ENCODE data around the gene FOXB2.
"Not testable (repeated sequence)": the region's sequence is repeated elsewhere in the genome, so short reads cannot be mapped to it uniquely, and the experiment has no call there.

The FOXB2 gene

DNA sequence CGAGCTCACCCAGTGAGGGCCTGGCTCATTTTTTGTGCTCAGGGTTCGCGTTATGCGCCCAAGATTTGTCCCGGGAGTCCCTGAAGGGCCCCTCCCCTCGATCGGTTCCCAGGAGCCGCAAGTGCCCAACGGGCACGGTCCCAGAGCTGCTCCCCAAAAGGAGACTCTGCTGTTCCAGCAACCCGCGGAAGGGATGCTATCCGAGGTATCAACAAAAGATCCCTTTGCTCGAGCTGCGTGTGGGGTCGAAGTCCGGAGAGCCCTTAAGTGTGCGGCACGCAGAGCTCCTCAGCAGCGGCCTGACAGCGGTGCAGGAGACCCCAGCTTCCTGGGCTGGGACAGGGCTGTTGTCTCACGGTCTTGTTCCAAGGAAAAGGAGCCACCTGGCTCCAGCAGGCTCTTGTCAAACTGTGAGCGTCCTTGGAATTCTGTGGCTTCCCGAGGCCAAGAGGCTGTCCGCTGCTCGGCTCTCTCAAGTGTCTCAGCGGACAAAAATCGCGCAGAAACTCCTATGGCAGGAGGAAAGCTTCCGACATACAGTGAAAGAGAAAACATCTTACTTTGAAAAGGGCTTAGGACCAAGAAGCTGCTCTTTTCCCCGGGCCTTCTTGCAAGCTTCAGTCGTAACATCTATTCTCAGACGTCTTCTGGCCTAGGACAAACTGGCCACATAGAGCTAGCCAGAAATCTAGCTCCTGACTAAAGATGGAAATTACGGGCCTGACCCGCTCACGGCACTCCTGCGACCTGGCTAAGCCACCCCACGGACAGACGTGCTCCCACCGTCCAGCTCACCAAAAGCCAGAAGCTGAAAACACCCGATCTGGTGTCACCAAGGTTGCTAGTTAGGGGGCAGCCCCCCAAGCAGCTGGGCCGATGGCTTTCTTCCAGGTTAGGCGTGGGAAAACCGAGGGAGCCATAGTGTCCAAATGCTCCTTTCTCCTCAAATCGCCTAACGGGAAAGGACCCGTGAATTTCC, 2.6 kb upstream of the FOXB2 start:
- no peak for DNase-seq

DNA sequence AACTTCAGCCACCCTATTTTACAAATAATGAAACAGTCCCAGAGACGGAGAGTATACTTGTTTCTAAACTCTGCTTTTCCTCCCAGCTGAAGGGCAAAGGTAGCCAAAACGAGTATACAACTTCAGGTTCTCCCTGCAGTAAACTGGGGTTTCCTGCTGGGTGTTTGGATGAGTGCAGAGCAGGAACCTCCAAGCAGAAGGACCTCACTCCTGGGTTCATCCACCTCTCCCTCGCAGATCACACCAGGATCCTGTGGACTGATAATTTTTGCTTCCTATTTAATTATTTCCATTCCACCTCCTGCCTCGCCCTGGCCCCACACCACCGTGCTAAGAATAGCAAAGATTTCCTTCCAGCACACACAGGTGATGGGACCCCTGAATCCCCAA, 2.0 kb upstream of the FOXB2 start:
- no peak for DNase-seq

DNA sequence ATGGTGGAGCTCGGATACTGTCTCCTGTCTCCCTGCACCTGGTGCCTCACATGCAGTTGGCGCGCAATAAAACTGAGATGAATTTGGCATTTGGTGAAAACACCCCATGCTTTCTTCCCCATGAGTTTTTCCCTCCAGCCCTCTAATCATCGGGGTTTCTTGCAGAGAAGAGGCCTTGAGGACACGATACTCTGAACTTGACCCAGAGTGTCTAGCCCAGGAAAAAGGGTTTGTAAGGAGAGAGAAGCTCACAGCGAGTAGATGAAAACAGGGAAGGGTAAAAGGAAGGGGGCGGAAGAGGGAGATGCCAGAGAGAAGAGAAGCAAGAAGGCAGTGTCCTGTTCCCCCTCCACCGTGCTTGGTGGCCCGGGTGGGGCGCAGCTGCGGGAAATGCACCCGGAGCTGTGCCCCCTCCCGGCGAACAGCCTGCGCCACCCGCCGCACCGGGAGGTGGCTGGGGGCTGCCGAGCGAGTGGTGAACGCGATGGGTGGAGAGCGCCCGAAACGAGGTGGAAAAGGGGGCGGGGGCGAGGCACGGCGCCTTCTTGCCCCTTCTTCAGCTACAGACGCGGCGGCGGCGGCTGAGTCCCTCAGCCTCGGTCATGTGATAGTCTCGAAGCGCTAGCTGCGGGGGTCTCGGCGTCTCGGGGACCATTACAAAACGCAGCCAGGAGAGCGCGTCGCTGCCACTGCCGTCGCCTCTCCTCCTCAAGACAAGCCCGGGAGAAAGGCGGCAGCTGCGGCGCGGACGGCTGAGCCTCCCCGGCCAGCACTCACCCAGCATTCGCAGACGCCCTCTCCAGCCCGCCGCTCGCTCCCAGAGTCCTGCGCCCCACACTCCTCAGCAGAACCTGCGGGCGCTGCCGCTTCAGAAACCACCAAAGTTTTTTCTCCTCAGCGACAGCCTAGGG, 1.1 kb upstream of the FOXB2 start:
- DNase-seq = peak; percentile 72

DNA sequence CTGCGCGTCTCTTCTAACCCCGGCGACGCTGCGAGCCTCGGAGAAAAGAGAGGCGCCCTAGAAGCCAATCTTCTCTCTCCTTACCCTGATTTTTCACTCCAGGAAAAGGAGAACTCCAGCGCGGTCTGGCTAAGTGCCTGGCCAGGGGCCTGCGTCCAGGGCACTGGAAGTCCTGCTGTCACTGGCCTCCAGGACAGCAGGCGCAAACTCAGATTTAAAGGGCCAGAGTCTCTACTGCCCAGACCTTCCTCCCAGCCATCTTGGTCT, 553 bp upstream of the FOXB2 start:
- no peak for DNase-seq

DNA sequence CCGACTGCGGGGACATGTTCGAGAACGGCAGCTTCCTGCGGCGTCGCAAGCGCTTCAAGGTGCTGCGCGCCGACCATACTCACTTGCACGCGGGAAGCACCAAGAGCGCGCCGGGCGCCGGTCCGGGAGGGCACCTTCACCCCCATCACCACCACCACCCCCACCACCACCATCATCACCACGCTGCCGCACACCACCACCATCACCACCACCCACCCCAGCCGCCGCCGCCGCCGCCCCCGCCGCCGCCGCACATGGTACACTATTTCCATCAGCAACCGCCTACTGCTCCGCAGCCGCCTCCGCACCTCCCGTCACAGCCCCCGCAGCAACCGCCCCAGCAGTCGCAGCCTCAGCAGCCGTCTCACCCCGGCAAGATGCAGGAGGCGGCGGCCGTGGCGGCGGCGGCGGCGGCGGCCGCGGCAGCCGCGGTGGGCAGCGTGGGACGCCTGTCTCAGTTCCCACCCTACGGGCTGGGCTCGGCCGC, 514 bp downstream of the FOXB2 start:
- no peak for DNase-seq

DNA sequence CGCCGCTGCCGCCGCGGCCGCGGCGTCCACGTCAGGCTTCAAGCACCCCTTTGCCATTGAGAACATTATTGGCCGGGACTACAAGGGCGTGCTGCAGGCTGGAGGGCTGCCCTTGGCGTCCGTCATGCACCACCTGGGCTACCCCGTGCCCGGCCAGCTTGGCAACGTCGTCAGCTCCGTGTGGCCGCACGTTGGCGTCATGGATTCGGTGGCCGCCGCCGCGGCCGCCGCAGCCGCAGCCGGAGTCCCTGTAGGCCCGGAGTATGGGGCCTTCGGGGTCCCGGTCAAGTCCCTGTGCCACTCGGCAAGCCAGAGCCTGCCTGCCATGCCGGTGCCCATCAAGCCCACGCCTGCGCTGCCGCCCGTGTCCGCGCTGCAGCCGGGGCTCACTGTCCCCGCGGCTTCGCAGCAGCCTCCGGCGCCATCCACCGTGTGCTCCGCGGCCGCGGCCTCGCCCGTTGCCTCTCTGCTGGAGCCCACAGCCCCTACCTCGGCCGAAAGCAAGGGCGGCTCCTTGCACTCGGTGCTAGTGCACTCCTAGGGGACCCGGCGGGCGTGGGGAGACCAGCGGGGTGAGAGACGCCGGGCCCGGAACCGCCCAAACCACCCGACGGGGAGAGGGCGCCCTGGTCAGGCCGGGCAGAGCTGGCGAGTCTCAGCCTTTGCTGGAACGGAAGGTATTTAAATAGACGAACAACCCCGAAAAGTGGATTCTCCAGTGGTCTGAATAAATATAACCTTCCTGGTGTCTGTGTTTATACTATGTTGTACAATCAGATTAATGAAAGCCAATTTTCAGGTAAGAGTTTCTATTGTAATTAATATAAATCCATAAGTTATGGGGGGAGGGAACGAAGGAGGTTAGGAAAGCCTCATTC, 1.2 kb downstream of the FOXB2 start:
- DNase-seq = no peak

DNA sequence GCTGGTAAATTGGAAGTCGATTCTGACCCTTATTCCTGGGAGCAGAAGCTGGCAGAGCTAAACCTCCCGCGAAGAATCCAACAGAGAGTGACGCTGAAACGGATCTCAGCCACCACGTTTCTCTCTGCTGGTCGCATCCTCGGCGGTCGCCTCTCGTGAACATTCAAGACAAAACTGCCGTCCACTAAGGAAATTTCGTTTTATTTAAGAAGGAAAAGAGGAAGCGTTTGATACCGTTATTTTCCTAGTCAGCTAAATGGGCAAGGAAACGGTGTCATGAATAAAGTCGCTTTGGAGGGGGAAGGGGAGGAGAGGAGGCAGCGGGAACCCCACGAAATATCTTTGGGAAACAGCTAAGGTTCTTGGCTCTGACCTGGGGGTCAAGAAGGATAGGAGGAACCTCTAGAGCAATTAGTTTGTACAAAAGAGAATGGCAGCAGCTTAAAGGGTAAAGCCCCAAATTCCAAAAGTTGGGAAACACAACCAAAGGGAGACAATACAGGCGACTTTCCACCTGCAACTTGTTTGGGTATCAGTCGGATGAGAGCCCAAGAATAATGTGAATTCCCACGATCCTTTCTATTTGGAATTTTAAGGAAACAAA, 1.9 kb downstream of the FOXB2 start:
- DNase-seq = no peak

DNA sequence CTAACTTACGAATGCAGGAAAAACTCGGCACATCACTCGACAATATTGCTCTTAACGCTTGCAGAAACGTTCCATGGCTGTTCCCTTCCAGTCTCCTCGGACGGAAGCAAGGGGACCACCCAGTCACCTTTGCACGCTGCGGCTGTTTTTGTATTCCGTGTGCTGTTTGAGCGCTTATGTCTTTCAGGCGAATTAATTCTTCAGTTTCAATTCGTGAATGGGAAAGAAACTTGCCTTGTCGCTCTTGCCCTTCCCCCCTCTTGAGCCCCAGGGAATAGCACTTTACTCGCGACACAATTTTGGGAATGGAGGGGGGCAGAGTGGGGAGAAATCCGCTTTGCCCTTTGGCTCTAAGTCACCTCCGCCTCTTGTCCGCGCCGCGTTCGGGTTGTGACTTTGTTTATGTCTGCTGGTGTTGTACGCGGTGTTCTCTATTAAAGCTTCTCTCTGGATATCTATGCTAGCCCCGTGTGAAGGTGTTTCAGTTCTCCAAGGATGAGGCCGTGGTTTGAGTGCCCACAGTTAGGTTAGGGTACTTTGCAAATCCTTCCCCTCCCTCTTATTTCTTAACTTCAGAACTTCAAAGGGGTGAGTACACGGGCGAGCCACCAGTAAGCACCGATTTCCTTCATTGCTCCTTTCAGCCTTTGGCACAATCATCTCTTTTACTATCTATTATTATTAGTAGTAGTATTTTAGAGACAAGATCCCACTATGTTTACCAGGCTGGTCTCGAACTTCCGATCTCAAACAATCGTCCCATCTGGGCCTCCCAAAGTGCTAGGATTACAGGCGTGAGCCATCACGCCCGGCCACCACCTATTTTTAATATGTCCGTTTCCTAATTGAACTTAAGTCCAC, 2.7 kb downstream of the FOXB2 start:
- no peak for DNase-seq

DNA sequence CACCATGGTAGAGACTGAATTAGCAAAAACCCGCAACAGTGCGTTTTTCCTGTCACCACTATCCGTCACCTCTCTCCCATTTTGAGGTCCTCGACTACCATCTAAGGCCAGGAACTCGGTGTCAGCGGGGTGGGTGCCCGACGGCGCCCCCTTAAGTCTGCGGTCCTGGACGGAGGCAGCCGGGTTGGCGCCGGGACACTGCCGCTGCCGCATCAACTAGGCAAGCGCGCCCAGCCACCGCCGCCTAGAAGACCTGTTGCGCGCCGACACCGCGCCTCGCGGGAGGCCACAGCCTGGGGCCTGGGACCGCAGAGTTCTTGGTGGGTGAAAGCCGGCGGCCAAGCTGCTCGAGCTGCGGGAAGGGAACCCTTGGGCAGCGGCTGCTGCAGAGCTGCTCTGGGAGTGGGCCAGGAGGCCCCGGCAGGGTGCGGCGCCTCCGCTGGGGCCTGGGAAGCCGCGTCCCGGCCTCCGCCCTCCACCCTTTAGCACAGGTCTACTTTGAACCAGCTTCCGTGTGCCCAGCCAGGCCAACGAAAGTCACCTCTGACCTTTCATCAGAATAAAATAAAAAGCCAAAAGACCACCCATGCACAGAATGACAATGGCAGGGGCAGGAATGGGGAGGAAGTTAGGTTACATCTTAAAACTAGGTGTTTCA, 3.5 kb downstream of the FOXB2 start:
- no peak for DNase-seq

DNA sequence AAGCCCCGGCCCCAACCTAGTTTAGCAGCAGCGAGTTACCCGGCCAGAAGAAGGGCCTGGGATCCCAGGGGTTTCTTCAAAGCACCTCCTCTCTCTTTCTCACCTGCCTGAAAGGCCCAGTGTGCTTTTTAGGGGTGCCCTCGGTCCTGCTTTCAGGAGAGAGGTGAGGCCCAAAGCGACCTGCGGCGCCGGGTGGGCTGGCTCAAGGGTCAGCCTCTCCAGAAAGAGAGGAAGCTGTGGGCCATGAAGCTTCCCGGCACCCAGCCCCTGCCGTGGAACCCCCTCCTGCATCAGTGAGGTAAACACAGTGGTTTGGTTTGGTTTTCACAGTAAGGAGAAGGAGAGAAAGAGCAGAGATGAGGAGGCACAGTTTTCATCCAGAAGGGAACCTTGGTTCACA, 4.3 kb downstream of the FOXB2 start:
- DNase-seq = no peak

DNA sequence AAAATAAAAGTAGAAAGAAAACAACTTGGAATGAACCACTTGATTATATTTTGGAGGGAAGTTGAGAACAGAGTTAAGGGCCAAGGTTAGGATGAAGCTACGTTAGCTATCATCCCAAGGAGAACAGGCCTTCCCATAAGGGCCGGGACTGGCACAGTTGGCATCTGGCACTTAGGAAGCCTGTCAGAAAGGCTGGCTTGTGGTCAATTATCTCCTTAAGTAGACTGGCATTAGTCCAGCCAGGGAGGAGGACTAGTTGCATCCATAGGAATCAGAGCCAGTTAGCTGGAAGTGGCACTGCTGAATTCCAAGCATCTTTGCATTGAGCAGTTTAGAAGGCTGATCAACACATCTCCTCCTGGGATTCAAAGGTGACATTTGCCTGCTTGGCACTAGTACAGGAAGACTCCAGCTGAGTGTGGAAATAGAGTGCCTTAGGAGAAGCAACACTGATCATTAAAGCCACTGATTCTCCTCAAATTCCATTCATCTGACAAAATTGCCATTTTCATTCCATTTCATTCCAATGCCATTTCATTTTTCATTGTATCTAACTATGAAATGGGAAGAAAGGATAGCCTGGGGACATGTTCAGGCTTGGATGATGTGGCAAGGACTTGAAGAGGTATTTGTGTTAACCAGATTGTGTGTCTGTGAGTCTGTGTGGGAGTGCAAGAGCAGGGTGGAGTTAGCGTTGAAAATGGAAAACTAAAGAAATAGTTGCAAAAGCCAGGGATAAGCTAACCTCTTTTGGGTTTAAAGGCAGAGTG, 5.5 kb downstream of the FOXB2 start:
- peak; percentile 87 for DNase-seq

DNA sequence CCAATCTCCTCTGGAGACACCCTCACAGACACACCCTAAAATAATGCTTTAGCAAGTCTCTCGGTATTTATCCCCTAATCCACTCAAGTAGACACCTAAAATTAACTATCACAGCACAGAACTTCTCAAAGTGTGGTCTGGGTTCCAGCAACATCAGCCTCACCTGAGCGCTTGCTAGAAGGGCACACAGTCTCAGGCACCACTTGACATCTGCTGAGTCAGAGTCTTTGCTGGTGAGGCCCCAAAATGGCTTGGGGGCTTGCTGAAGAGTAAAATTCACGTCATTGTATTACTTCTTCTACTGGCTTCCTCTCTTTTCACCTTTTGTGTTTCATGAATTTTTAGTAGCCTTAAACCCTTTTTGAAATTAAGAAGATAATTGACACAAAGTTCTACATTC, 9.0 kb downstream of the FOXB2 start:
- DNase-seq = no peak

DNA sequence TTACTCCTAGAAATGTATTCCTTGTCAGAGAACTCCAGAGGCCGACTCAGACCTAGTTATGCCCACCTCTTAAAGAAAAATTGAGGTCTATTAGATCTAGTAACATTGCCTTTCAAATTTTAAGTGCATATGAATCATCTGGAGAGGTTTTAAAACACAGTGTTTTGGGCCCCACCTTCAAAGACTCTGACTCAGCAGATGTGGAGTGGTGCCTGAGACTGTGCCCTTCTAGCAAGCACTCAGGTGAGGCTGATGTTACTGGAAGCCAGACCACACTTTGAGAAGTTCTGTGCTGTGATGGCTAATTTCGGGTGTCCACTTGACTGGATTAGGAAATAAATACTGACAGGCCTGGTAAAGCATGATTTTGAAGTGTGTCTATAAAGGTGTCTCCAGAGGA, 10.6 kb downstream of the FOXB2 start:
- DNase-seq = no peak

DNA sequence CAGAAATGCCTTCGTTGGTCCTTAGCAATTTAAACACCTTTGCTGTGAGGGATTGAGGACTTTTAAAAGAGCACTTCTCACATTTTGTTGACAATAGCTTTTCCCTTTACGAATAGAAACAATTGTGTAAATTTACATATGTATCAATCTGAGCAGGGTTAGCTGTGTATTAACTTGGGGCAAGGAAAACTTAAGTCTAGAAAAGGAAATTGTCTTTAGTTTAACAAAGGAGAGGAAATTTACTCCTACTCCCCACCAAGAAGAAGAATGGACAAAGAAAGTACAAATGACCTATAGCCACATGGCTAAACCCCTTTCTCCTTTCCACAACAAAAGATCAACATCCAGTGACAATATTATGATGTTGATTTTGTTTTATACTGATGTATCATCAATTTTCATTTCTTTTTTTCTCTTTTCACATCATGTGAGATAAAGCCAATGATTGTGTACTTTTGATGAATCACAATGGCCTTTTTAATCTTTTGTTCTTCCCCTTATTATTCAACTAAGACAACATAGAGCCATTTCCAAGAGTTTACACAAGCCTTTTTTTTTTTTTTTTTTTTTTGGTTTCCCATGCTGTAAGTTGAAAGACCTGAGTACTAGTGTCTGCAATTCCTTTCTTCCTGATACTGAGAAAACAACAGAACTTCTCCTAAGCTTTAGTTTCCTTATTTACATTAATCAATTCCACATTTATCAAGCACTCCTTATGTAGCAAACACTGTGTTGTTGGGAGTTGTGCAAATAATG, 19.0 kb downstream of the FOXB2 start:
- DNase-seq = peak; percentile 68

DNA sequence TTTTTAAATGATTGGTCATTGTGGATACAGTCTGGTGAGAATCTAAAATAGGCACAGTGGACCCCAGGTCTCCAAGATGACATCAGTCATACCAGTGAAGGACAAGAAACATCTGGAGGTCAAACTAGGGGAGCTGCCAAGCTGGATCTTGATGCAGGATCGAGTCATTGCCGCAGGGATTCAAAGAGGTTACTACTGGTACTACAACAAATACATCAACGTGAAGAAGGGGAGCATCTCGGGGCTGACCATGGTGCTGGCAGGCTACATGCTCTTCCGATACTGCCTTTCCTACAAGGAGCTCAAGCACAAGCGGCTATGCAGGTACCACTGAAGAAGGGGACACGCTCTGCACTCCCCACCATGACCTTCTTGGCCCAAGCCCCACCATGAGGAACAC, 20.9 kb downstream of the FOXB2 start:
- DNase-seq = no peak

DNA sequence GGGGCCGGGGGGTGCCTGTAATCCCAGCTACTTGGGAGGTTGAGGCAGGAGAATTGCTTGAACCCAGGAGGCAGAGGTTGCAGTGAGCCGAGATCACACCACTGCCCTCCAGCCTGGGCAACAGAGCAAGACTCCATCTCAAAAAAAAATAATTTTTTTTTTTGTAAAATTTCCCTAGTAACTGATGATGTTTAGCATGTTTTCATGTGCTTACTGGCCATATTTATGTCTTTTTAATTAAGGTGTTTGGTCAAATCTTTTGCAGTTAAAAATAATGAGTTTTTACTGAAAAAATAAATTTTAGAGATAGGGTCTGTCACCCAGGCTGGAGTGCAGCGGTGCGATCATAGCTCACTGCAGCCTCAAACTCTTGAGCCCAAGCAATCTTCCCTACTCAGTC, 24.3 kb downstream of the FOXB2 start:
- DNase-seq = not testable (repeated sequence)

DNA sequence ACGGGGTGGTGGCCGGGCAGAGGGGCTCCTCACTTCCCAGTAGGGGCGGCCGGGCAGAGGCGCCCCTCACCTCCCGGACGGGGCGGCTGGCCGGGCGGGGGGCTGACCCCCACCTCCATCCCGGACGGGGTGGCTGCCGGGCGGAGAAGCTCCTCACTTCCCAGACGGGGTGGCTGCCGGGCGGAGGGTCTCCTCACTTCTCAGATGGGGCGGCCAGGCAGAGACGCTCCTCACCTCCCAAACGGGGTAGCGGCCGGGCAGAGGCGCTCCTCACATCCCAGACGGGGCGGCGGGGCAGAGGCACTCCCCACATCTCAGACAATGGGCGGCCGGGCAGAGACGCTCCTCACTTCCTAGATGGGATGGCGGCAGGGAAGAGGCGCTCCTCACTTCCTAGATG, 41.2 kb downstream of the FOXB2 start:
- DNase-seq = not testable (repeated sequence)

DNA sequence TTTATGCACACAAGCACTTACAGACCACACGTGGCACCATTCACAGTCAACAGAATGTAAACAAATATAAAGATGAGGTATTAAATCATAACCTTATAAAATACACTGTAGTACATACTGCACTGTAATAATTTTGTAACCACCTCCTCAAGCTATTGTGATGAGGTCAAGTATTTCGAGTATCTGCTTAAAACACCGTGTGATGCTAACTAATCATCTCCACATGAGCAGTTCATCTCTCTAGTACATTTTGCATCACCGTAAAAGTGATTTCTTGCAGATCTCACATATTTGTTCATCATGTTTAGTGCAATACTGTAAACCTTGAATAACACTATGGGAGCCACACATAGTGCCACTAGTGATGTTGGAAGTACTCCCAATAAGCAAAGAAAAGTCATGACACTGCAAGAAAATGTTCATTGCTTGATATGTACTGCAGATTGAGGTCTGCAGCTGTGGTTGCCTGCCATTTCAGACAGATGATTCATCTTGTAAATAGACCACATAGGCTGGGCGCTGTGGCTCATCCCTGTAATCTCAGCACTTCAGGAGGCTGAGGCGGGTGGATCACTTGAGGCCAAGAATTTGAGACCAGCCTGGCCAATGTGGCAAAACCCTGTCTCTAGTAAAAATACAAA, 44.3 kb downstream of the FOXB2 start:
- no peak for DNase-seq

DNA sequence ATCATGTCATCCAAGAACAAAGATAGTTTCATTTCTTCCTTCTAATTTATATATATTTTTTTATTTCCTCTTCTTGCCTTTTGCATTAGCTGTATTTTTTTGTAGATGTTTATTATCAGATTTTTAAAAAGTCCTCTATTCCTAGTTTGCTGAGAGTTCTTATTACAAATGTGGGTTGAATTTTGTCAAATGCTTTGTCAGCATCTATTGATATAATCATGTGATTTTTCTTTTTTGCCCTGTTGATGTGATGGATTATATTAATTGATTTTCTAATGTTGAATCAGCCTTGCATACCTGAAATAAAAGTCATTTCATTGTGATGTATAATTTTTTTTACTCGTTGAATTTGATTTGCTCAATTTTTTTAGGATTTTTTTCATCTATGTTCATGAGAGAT, 46.9 kb downstream of the FOXB2 start:
- no peak for DNase-seq
